ENCODE results near the gene FAM89A. TPM values are rescaled to one million over a fixed set of nuclear protein-coding genes. Genes with fewer than 3 reads are reported as not detected.

FAM89A gene
- total and polyA plus RNA-seq, 9 of the 15 experiments (the other 6 are each of a cell fraction or from before 2014, with no cell fraction given), result 8.7 to 66.2 (median 43.3) TPM

DNA sequence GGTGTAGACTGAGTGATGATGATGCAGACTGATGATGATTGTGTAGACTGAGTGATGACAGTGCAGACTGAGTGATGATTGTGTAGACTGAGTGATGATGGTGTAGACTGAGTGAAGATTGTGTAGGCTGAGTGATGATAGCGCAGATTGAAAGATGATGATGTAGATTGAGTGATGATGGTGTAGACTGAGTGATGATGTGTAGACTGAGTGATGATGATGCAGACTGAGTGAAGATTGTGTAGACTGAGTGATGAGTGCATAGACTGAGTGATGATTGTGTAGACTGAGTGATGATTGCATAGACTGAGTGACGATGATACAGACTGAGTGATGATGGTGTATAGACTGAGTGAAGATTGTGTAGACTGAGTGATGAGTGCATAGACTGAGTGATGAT, 28.7 kb downstream of the FAM89A start (continued):
- TF ChIP-seq SREBF1 (IDR thresholded peaks at IDR 0.05; ENCODE audit: borderline replicate concordance, low read depth, low read length) (no peak), ZNF165 (CRISPR knock-in tag; IDR thresholded peaks at IDR 0.05; ENCODE audit: borderline replicate concordance) (no peak), ETV6 (IDR thresholded peaks at IDR 0.05; ENCODE audit: borderline replicate concordance in 1 of 2, low read depth in 2 of 2, low read length in 1 of 2) (no peak), ETV6 (CRISPR knock-in tag; IDR thresholded peaks at IDR 0.05; ENCODE audit: borderline replicate concordance) (no peak), MAZ (CRISPR knock-in tag; conservative IDR thresholded peaks at IDR 0.05 in 1 of 2, IDR thresholded peaks at IDR 0.05 in 1 of 2) (no peak), SETDB1 (IDR thresholded peaks at IDR 0.05; ENCODE audit: low read length) (no peak), KAT7 (CRISPR knock-in tag; IDR thresholded peaks at IDR 0.05; ENCODE audit: borderline replicate concordance) (no peak), HEY1 (CRISPR knock-in tag; IDR thresholded peaks at IDR 0.05; ENCODE audit: borderline replicate concordance) (no peak), SP1 (CRISPR knock-in tag; IDR thresholded peaks at IDR 0.05) (no peak), HDAC1 (IDR thresholded peaks at IDR 0.05) (no peak), MAFF (IDR thresholded peaks at IDR 0.05; ENCODE audit: low read length) (no peak), HNRNPLL (IDR thresholded peaks at IDR 0.05; ENCODE audit: low read depth, low read length, poor library complexity, severe bottlenecking) (no peak), TEAD1 (CRISPR knock-in tag; IDR thresholded peaks at IDR 0.05) (no peak), CBFB (CRISPR knock-in tag; IDR thresholded peaks at IDR 0.05) (no peak)
- TF ChIP-seq, protein P1, sequence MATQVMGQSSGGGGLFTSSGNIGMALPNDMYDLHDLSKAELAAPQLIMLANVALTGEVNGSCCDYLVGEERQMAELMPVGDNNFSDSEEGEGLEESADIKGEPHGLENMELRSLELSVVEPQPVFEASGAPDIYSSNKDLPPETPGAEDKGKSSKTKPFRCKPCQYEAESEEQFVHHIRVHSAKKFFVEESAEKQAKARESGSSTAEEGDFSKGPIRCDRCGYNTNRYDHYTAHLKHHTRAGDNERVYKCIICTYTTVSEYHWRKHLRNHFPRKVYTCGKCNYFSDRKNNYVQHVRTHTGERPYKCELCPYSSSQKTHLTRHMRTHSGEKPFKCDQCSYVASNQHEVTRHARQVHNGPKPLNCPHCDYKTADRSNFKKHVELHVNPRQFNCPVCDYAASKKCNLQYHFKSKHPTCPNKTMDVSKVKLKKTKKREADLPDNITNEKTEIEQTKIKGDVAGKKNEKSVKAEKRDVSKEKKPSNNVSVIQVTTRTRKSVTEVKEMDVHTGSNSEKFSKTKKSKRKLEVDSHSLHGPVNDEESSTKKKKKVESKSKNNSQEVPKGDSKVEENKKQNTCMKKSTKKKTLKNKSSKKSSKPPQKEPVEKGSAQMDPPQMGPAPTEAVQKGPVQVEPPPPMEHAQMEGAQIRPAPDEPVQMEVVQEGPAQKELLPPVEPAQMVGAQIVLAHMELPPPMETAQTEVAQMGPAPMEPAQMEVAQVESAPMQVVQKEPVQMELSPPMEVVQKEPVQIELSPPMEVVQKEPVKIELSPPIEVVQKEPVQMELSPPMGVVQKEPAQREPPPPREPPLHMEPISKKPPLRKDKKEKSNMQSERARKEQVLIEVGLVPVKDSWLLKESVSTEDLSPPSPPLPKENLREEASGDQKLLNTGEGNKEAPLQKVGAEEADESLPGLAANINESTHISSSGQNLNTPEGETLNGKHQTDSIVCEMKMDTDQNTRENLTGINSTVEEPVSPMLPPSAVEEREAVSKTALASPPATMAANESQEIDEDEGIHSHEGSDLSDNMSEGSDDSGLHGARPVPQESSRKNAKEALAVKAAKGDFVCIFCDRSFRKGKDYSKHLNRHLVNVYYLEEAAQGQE (IDR thresholded peaks at IDR 0.05; ENCODE audit: borderline replicate concordance), result no peak
- TF ChIP-seq, protein P1 (CRISPR knock-in tag; IDR thresholded peaks at IDR 0.05; ENCODE audit: low read depth), result no peak
- TF ChIP-seq, protein P2, sequence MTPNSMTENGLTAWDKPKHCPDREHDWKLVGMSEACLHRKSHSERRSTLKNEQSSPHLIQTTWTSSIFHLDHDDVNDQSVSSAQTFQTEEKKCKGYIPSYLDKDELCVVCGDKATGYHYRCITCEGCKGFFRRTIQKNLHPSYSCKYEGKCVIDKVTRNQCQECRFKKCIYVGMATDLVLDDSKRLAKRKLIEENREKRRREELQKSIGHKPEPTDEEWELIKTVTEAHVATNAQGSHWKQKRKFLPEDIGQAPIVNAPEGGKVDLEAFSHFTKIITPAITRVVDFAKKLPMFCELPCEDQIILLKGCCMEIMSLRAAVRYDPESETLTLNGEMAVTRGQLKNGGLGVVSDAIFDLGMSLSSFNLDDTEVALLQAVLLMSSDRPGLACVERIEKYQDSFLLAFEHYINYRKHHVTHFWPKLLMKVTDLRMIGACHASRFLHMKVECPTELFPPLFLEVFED (CRISPR knock-in tag; conservative IDR thresholded peaks at IDR 0.05), result 0 out of 2 replicates have a peak, but pooled peaks have one; percentile 32
- TF ChIP-seq, protein P3, sequence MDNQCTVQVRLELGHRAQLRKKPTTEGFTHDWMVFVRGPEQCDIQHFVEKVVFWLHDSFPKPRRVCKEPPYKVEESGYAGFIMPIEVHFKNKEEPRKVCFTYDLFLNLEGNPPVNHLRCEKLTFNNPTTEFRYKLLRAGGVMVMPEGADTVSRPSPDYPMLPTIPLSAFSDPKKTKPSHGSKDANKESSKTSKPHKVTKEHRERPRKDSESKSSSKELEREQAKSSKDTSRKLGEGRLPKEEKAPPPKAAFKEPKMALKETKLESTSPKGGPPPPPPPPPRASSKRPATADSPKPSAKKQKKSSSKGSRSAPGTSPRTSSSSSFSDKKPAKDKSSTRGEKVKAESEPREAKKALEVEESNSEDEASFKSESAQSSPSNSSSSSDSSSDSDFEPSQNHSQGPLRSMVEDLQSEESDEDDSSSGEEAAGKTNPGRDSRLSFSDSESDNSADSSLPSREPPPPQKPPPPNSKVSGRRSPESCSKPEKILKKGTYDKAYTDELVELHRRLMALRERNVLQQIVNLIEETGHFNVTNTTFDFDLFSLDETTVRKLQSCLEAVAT (IDR thresholded peaks at IDR 0.05), result 0 out of 4 replicates have a peak, but pooled peaks of 1 of the 2 experiments have one; percentile 9

Measured in K562 (cell line).